HG03469 (cell line): ENCODE measurements around the gene DDX20.
"Not testable (repeated sequence)": the region's sequence is repeated elsewhere in the genome, so short reads cannot be mapped to it uniquely, and the experiment has no call there.

ENCODE experiments used
- ATAC-seq: cut with Tn5 transposase; IDR thresholded peaks from one replicate; pipeline ENCODE4 v1.9.1; 2021; ENCODE audit warnings: mild to moderate bottlenecking, moderate library complexity, moderate number of reproducible peaks; ENCODE audit not compliant: unreplicated experiment

The DDX20 gene

DNA sequence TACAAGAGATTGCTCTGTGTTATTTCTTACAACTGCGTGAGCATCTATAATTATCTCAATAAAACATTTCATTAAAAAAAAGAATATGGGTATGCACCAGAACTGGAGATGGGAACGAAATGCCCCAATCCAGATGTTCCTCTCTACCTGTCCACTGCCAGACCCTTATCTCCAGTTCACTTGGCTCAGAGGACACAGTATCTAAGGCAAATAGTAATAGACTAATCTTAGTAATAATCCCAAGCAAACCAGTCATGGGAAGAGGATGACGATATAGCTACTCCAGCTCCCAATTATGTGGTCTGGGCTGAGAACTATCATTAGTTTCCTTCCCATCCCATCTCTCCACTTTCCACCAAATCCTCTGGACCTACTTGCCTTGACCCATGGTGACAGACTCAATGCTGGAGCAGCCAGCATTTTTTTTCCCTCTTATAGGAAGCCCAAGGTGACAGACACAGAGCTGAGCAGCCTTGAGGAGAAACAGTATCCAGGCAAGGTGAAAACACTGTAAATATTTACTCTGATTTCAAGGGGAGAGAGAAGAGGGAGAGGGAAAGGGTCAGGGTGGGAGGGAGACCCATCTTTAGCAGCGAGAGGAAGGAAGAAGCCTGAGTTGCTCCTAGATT is 28.7 kb downstream of the DDX20 start:
- no peak for ATAC-seq

DNA sequence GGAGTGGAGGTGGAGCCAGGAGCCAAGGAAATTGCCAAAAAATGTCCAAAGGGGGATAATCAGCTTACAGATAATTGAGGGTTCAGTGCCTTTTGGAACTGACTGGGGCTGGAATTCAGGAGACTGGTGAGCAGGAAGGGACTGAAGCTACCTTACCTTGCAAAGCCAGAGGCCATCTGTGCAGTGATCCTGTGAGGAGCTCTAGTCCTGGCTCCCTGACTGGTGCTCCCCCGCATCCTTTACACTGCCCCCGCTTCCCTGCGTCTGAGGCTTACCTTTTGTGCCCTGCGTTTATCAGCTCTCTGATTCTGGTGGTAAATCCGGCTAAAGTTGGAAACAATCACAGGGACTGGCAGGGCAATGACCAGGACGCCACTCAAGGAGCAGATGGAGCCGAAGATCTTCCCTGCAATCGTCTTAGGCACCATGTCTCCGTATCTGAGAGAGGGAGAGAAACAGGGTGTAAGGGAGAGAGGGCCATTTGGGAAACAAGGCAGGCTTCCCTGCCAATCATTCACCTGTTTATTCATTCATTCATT is 31.0 kb downstream of the DDX20 start:
- ATAC-seq, result no peak

DNA sequence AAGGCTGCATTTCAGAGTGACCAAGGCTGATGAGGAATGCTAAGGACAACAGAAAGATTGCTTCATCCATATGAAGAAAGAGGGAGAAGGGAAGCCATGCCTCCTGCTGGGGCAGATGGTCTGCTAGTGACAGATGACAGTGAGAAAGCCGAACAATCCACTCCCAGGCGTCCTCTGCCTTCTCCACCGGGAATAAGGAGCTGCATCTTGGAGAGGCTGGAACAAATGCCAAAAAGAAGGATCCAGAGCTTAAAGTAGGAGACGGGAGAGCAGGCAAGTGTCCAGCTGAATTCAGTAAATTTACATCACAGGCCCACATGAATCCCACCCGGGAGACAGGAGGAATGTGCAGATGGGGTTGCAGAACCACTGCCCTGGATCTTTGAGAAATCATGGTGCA is 33.4 kb downstream of the DDX20 start:
- ATAC-seq, result no peak

DNA sequence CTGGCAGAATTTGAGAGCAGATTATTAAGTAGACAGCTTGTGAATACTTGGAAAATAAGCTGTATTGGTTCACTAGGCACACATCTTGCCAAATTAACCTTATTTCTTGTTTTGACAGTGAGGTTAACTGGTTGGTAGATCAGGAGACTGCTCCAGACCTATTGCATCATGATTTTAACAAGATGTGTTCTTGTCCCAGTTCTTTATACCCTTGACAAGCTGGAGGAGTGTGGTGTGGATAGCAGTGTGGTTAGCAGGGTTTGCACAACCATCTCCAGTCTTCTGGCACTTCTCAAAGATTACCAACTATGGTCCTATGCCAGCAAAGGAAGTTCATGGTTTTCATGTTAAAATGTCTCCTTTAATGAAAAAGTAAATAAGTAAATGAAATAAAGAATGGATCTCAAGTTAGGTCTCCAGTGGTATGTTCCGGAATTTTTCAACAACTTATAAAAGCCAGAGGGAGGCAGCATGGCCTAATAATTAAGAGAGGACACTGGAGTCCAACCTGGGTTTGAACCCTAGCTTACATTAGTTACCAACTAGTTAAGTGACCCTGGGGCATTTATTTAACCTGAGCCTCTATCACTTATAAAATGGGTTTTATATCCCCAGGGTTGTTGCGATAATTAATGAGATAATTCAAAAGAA is 34.1 kb downstream of the DDX20 start:
- ATAC-seq, result no peak

DNA sequence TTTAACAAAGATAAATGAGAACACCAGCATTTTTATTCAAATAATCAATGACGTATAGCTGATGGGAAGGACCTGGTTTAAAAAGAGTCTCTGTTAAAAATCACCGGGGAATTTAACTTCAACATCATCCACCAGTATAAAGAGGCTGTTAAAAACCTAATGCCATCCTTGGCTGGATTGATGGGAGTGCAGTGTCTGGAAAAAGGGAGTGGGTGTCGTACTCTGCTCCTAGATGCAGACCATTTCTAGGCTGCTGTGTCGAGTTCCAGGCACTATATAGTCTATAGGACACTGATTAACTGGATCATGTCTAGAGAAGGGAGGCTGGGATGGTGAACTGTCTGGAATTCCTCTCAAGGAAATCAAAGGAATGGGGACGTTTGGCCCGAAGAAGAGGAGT is 36.1 kb downstream of the DDX20 start:
- no peak for ATAC-seq

DNA sequence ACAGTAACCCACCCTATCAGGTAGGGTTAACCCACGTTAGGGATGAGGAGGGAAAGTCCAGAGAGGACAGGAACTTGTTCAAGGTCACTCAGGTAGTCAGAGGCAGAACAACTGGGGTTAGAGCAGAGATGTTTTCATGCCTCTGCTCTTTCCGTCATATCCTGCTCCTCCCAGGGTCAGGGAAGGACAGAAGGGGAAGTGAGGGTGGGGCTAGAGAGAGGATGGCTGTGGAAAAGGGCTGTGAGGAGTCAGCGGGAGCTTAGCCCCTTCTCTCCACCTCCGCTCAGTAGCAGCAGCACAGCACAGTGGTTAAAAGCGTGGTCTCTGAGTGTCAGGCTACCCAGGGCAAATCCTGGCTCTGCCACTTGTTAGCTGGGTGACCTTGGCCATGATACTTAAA is 36.5 kb downstream of the DDX20 start:
- no peak for ATAC-seq

DNA sequence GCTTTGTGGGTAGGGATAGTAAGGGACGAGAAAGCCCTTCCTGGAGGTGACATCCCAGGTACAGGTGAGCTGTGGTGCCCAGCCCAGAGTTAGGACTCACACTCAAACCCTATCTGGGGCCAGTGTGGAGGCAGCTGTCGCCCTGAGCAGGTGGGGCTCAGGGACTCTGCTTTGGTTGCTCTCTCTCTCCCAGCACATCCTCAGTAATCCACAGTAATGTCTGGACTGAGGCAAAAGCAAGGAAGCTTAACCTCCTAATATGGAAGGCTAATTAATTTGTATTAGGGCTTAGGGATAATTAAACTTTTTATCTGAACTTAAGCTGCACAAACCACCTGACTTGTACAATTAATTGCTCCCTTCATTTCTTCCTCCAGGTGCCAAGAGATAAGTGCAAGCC is 38.2 kb downstream of the DDX20 start:
- ATAC-seq, result no peak

DNA sequence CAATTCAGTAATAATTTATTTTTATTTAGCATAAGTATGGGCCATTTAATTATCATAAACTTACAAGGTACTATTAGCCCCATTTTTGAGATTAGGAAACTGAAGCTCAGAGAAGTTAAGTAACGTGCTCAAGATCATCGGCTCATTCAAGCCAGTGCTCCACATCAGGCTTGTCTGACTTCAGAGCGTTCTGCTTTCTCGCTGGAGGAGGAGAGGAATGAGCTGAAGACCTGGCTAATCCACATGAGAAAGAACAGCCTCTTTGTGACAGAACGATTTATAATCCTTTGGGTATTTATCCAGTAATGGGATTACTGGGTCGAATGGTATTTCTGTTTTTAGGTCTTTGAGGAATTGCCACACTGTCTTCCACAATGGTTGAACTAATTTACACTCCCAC is 39.7 kb downstream of the DDX20 start:
- ATAC-seq, result no peak

DNA sequence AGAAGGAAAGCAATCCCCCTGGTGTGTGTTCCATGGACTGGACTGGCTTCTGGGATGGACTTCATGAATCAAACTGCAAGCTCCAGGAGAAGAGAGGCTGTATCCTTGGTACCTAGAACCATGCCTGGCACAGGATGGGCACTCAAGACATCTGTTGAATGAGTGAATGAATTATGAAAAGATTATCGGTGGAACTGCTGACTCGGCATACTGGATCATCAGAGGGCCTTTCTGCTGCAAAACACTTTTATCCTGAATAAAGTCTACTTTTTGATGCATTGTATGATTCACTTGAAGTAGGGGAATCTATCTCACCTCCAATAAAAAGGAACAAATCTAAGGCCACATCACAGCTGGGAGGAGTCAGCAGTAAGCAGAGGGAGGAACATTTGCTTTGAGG is 42.9 kb downstream of the DDX20 start:
- ATAC-seq, result no peak

DNA sequence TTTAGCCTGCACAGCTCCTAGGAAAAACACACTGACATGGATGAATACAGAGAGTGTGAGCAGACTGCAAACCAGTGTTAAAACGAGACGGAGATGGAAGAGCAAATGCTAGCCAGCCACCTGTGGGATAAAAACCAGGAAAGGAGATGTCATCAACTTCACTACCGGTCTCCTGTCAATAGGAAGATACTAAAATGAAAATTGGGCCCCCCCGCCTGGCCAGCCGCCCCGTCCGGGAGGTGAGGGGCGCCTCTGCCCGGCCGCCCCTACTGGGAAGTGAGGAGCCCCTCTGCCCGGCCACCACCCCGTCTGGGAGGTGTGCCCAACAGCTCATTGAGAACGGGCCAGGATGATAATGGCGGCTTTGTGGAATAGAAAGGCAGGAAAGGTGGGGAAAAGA is 44.0 kb downstream of the DDX20 start:
- not testable (repeated sequence) for ATAC-seq

DNA sequence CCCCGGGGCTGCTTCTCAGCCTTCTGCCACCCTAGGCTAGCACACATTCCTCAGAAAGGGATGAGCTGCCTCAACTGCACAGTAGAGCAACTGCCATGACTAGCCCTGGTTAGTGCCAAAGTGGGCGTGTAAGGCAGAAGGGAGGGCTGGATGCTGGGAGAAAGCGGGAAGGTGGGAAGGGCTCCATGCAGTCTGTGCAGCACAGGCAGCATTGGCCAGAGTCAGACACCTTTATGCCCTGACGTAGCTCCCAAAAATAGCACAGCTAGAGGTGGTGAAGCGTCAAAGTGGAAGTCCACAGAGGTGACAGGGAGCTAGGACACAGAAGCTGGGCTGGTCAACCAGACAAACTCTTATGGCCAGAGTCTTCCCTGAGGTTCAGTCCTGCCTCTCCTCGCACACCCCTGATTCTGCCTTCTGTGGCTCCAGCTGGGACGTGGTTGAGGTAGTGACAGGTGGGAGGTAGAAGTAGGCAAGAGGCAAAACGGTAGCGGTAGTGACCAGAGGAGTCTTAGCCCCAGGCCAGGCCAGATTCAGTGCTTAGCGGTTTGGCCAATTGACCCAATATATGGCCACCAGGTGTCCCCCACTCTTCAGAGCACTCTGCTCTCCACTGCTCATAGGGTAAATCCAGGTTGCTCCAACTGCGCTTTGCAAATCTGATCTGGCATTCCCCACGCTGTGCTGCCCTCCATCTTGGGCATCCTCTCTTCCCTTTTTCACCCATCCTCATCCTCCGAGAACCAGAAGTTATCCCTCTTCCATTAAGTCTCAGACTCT is 45.6 kb downstream of the DDX20 start:
- ATAC-seq, result no peak

DNA sequence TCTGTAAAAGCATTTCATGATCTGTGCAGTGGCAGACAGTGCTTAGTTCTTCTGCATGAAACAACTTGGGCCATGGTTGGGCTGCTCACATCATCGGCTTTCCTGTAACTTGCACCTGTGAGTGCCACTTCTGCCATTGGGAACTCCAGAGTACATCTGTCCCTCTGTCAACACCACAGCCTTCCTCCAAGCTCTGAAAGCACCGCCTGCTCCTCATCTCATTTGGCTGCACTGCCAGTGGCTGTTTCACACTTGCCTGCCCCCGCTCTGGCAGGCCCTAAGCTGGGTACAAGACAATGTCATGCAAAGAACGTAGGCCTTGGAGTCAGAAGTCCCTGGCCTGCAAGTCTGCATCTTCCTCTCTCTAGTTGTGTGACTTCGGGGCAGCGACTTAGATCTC is 46.4 kb downstream of the DDX20 start:
- ATAC-seq, result no peak

DNA sequence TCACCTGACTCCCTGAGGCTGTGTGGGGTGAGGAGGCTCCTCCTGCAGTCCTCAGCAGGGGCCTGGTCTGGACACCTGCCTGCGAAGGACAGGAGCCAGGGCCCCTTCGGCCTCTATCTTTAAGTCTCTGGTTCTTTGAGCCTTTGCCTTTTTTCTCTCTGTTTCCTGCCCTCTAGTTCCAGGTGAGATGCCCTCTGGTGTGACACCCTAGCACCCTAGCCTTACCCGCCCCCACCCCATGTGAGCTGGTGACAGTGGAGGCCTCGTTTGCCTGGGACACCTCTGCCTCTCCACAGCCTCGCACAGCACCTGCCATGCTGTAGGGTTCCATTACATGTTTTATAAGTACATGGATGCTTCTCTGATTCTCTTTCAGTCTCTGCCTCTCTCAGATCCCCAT is 47.3 kb downstream of the DDX20 start:
- ATAC-seq, result no peak

DNA sequence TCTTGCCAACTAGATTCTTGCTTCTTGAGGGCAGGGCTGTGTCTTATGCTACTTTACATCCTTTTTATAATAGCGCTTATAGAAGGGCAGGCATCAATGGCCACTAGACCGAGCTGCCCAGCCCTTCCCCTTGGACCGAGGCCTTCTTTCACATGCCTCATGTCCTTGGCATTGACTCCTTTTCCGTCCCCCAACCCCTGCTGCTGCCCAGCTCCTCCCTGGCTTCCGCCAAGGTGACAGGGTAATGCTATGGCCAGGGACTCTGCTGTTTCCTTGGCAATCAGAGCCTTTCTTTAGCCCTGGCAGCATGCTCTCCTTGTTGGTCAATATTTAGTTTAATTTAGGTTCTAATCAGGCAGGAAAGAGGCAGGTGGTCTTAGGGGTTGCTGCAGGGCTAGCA is 48.2 kb downstream of the DDX20 start:
- no peak for ATAC-seq

DNA sequence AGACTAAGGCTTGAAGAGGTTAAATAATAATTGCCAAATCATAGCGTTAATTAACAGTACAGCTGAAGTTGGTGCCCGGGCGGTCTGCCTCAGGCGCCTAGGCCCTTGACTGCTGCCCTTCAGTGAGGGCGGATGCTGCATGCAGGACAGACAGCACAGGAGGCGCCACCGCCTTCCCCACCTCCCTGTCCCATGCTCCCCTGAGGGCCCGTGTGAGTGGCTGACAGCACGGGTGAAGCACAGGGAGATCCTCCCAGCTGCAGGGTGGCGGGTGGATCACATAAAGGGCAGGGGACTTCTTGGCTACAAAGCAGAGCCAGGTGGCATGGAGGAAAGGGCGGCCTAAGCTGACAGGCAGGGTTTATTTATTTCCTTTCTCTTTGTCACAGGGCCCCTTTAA is 49.1 kb downstream of the DDX20 start:
- ATAC-seq, result no peak

DNA sequence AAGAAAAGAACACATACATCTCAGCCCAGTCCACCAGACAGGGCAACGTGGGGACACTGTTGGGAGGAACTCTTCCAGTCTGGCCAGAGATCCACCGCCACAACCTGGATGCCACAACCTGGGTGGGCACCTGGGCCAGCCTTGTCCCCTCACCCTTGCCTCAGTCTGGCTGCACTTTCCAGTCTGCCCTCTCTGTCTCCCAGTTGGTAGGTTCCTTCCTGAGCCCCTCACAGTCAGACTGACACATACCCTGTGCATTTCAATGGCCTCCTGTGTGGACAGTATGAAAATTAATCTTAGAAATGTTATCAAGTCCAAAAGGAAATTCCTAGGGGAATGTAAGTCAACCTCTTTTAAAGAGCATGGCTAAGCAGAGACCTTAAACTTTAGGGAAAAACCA is 49.5 kb downstream of the DDX20 start:
- no peak for ATAC-seq

DNA sequence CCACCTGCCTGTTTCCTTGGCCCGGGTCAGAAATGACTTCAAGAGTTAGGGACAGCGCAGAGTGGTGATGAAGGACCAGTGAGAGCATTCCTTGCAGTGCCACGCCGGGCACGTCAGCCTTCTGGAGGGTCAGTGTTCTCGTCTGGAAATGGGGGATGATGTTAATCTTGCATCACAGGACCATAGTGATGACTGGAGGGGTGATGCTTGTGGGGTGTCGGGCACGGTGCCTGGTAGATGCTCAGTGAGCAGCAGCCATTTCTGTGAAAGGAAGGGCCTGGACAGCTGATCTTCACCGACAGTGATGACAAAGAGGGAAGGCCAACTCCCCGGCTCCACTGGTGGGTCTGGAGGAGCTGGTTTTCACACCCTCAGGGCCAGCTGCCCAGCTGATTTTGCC is 56.2 kb downstream of the DDX20 start:
- no peak for ATAC-seq

DNA sequence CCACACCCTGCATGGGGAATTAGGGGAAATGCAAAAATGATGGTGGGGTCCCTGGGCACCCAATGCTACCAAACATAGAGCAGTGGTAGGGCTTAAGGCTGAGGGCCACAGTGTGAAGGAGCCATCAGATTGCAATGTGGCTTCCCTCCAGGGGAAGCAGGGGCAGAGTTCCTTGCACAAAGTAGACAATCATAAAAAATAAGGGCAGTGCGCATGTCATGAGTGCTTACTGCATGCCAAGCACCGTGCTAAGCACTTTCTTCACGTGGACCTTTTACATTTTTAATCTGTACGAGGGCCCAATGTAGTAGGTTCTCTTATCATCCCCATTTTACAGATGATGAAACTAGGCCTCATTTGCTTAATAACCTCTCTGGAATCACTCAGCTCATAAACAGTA is 56.6 kb downstream of the DDX20 start:
- ATAC-seq, result no peak

DNA sequence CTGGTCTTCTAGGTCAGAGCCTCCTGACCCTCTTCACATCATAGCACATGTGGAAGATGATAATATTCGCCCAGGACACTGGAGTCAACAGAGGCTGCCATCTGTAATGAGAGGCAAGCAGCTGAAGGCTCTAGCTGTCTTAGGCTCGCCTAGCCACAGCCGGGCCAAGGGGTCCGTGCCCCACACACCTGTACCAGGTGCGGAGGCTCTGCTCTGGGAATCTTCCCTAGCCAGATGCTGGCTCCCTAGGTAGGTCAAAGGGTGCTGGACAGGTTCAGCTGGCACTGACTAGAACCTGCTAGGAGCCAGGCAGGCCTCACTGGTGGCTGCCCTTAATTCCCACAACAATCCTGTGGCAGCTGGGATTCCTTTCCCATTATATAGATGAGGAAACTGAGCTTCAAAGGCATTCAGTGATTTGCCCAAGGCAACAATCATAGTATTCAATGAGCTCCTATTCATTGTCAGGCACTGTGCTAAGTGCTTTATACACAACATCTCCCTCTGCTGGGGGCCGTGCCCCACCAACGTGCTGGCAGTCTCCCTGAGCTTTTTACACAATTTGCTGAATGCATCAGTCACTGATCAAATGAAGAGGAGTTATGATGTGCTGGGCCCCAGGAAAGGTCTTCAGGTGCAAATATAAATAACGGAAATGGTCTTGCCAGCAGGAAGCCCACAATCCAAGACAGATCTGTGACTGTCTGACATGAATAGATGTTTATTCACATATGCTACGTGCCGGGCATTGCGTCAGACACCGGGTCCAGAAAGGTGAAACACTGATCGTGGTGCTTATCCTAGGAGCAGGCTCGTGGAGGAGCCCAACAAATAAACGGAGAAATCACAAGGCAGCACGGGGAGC is 58.0 kb downstream of the DDX20 start:
- ATAC-seq, result no peak

DNA sequence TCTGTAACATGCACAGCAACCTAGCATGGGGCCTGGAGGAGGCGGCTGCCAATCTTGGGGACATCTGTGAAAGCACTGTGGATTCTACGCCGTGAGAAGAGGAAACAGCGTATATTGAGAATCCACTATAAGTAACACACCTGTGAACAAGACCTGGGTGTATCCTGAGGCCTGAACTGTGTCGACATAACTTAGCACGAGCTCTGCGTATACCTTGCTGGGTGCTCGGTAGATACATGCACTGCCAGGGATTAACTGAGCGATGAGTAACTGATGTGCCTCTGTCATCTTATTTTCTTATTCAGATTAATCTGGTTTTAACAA is 58.6 kb downstream of the DDX20 start:
- no peak for ATAC-seq

DNA sequence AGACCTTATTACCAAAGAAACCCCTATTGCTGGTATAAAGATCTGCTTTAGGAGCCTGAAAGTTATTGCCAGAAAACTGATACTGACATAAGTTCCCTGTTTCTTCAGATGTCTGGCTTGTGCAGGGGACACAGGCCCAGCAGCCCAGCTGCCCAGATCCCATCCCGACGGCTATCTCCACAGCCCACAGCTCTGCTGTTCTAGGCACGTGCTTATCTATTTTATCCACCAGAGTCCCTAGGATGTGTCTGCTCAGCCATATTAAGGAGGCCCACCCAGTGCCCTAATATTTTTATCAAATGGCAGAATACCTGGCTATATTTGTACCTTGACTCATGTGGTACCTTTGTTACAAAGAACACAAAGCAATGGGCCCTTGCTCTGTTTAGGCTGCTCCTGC is 58.9 kb downstream of the DDX20 start:
- ATAC-seq, result no peak
